Activated gamma-delta T cell treated with anti-CD3 and anti-CD28 coated beads, Interleukin-2, amount 50 U/mL, for 16 hours (primary cell): ENCODE data around the gene FOXJ3.

Experiments
- DNase-seq: peaks from one replicate; pipeline ENCODE4 v3.0.0-alpha.2; 2020; ENCODE audit warnings: low read depth

FOXJ3 gene

GRCh38 chr1:42334240-42335049 is 590 bp downstream of the FOXJ3 start:
- peak; percentile 1 for DNase-seq

GRCh38 chr1:42333662-42334239 is 1.3 kb downstream of the FOXJ3 start:
- DNase-seq = no peak

DNA sequence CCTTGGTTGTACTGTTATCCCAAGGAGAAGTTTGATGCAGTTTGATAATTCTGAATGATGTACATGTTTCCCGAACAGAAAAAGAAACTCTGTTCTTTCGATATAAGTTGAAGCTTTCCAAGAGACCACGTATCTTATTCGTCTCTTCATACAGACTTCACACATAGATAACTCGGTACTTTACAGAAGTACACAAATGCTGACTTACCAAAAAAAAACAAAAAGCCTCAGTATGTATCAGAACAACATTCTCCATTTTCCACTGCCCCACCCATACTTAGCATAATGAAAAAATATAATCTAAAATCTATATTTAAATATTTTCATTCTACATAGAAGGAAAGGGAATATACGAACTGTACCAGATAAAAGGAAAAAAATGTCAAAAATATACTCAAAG is 2.2 kb downstream of the FOXJ3 start:
- no peak for DNase-seq

DNA sequence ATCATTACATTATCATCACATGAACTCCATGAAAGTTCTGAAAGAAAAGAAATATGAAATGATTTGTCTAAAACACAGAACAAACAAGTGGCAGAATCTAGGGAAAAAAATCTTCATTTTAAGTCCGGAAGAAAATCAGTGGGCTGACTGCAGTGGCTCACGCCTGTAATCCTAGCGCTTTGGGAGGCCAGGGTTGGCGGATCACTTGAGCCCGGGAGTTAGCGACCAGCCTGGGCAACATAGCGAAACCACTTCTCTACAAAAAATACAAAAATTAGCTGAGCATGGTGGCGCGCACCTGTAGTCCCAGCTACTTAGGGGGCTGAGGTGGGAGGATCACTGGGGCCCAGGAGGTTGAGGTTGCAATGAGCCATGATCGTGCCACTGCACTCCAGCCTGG is 4.8 kb downstream of the FOXJ3 start:
- no peak for DNase-seq

DNA sequence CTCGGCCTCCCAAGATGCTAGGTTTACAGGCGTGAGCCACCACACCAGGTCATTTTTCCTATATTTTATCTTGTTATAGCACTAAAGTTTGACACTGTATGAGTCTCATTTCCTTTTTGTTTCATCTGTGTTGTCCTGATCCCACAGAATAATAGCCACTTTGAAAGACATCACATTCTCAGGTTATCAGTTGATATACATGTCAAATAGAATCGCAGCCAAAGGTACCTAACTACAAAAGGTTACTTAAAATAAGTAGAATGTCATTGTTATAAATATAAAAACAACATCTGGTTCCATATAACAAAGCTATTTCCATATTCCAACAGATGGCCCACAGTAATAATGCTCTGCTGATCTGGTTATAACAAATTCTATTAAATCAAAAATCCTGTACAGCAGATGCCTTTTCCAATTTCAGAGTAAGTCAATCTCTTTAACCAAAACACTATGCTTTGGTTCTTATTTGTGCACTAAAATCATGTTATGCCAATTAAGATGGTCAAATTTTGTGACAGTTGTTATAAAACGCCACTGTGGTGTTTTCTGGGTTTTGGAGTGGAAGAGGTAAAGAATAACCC is 6.0 kb downstream of the FOXJ3 start:
- no peak for DNase-seq

DNA sequence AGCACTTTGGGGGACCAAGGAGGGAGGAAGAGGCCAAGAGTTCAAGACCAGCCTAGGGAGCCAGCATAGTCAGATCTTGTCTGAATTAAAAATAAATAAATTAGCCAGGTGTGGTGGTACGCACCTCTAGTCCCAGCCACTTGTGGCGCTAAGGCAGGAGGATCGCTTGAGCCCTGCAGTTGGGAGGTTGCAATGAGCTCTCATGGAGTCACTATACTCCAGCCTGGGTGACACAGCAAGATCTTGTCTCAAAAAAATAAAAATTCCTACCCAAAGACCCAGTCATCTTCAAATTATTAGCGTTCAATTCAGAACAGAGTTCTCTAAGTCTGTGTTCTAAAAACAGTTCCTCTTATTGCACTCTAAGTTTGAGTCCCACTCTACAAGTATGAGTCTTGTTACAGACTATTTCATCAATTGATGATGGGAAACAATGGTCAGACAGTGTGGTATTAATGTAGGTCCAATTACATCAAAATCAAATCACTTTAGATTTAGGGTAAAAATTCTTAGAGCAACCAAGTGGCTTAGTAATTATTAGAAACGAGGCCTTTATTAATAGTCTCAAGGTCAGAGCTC is 6.9 kb downstream of the FOXJ3 start:
- no peak for DNase-seq

- no peak for DNase-seq
Measured at GRCh38 chr1:42325014-42325402, 10.0 kb downstream of the FOXJ3 start.

- no peak for DNase-seq
Measured at GRCh38 chr1:42324398-42325013, 10.5 kb downstream of the FOXJ3 start.

DNA sequence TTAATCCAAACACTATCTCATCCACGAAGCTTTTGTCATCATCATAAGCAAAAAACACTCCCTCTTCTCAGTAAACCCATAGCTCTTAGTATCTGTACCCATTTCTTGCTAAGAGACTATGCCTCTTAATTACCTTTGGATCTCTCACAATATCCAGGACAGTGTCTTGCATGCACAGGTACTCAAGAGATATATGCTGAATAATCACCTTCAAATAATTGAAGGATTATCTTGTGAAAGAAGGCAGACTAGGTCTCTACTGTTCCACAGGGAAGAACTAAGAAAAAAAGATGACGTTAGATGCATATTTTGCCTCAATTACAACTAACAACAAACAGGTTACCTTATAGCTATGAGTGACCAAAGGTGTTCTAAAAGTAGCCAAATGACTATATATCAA is 11.5 kb downstream of the FOXJ3 start:
- no peak for DNase-seq

DNA sequence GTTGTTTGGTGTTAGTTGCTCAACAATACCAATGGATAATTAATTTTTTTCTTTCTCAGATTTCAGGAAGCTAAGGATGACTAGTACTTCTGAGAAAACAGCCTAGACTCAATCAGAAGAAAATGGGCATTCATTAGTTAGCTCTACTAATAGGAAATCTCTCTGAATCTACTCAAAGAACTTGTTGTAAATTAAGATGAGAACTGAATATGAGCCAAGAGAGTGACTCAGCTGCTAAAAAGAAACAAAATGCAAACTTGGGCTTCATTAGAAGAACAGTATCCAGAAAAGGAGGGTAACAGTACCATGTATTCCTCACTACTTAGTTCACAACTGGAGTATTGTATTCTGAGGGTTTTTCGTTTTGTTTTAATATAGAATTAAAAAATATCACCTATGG is 12.5 kb downstream of the FOXJ3 start:
- DNase-seq = no peak

DNA sequence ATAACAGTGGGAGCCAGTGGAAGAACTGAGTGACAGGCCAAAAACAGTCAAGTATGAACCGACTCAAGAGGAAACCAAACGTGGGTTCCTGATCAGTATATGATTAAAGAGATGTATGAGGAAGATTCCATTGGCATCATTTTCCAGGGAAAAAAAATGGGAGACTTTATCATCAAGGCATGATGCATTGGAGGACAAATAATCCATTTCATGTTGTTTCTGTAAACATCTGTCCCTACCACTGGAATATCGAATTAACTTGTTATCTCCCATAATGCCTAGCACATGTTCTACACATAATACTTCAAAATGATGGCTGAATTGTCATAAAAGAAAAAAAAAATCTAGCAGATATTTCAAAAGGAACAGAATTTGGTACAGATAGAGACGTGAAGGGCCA is 13.3 kb downstream of the FOXJ3 start:
- DNase-seq = no peak

DNA sequence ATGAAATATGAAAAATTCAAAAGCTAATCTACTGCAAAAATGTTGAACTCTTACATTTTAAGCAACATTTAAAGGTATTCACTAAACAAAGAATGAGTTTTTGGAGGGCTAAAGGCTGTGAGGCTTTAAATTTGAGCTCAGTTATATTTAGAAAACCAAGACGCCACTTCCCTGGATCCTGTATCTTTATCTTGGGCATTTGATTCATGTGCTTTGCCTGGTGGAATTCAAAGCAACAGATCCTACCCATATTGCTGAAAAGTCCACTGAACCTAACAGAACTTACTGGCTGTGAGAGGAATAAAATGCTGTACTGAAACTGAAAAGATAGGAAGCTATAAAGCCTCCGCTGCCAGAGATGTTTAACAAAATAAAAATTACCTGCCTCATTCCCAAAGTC is 14.3 kb downstream of the FOXJ3 start:
- no peak for DNase-seq

DNA sequence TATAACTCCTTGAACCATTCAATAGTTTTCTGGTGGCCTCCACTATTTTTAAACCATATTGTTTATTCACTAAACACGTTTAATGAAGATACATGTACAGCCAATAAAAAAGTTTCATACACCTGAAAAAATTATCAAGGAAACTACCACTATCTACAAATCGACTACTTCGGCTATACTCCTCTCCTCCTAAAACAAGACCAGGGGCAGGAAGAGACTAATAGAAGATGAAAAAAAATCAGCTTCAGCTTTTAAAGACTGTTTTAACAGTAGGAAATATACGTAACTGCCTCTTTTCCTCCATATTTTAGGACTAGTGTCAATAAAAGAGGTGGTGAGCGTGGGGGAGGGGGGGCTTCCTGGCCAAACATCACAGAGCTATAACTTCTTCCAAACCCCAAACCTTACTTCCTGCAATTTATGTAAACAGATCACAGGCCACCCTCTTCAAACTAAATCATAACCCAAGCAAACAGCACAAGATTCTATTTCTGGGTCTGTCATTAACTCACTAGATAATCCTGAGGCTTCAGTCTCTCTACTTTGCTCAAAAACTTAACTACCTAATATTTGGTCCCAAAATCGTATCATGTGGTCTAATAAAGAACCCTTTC is 15.1 kb downstream of the FOXJ3 start:
- DNase-seq = peak; percentile 7

- DNase-seq = no peak
Measured at GRCh38 chr1:42319128-42319851, 15.7 kb downstream of the FOXJ3 start.

DNA sequence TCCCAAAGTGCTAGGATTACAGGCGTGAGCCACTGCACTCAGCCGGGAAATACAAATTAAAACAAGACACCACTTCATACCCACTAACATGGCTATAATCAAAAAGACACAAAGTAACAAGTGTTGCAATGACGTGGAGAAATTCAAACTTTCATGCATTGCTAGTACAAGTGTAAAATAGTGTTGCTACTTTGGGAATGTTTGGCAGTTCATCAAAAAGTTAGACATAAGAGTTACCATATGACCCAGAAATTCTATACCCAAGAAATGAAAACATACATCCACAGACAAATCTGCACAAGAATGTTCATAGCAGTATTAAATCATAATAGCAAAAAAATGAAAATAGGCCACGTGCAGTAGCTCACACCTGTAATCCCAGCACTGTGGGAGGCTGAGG is 16.4 kb downstream of the FOXJ3 start:
- no peak for DNase-seq

DNA sequence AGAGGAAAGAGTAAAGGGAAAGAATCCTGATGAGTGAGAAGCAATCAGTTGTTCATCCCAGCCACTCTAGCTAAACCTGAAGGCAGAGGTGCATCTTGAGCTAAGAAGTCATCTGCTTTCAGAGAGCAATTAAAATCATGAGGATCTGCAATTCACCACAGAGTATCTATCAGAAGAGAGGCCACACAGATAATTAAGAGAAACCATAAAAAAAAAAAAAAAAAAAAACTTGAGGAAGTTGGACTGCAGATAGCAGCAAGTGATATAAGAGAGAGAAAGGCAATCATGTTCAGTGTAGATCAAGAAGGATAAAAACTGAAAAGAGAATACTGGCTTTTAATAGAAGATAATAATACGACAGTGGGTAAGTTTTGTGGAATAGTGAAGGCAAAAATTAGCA is 17.7 kb downstream of the FOXJ3 start:
- DNase-seq = no peak

DNA sequence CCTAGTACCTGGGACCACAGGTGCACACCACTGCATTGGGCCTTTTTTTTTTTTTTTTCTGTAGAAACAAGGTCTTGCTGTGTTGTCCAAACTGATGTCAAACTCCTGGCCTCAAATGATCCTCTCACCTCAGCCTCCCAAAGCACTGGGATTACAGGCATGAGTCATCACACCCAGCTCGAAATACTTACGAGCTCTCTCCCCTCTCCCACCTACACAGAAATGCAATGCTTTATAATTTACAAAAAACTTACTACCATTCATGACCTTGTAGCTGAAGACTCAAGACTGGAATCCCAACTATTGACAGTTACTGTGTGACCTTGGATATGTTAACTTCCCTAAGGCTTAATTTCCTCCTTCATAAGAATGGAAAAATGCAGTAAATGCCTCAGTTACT is 18.7 kb downstream of the FOXJ3 start:
- DNase-seq = no peak

DNA sequence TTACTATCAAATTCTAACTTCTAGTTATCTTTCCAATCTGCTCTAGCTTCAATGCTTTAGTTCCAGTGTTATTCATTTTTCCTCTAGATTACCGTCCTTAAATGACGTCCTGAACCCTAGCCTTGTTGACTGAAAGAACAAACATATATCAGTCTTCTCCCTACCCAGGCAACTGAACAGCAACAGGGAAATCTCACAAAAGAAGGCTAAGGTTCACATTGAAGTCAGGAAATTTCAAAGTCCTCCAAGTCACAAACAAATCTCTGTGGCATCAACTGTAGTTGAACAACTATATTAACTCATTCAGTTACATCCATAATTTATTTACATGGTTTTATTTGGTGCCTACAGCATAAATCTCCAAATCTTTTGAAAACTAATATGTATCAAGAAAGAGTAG is 19.5 kb downstream of the FOXJ3 start:
- no peak for DNase-seq

DNA sequence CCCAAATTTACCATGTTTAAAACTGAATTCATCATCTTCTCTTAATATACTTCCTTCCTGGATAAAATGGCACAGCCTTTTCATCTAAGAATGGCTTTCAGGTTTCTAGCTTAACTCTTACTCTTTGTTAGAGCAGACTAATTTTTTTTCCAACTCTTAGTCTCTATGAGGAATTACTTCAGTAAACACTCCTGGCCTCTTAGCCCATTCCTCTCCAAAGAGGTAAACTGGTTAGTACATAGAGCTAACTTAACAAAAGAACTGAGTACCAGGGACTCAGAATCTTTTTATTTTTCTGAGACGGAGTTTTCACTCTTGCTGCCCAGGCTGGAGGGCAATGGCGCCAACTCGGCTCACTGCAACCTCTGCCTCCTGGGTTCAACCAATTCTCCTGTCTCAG is 21.1 kb downstream of the FOXJ3 start:
- DNase-seq = no peak

DNA sequence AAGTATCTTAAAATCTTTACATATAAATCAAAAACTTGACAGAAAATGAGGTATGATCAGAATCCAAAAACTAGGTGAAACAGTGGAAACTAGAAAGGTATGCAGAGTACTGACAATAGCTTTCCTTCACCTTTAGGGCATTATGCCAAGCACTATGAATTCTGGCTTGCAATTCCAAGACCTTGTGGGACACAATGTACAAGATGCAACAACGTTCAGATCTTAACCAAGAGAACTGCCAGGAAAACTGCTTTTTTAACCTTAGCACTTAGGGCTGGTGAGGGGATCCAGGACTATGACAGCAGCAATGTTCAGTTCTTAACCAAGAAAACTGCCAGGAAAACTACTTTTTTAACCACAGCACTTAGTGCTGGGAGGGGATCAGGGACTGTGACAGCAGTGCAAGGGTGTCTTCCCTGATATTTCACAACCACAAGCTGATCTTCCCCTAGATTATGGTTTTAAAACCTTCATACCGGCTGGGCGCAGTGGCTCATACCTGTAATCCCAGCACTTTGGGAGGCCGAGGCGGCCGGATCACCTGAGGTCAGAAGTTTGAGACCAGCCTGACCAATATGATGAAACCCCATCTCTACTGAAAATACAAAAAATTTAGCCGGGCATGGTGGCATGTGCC is 22.3 kb downstream of the FOXJ3 start:
- no peak for DNase-seq

DNA sequence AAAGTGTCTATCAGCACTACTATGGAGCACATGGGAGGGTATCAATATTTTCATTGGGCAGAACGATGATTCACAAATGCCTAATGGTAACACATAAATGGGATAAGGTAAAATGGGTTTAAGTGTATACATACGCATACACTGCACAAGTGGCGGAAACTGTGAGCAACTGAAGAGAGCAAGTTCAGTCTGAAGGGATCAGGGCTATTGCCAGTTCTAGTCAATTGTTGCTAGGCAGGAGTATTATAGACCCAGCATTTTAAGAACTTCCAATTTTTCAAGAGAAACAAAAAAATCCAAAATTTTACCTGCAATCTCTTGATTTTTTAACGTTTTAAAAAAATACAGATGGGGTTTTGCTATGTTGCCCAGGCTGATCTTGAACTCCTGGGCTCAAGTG is 23.1 kb downstream of the FOXJ3 start:
- no peak for DNase-seq
